GM12875 (cell line): ENCODE measurements around the gene NR6A1.

Source experiments
- H3K4me3 ChIP-seq: one replicate; pipeline ENCODE4 v1.5.1; 2011; ENCODE audit warnings: low read depth, low read length, control low read depth
- TF ChIP-seq, protein P1 (sequence below): IDR thresholded peaks from 2 replicates; pipeline ENCODE4 v1.5.1; 2011; ENCODE audit warnings: low read depth, mild to moderate bottlenecking, control low read depth, inconsistent platforms, low read length, moderate library complexity, borderline replicate concordance; ENCODE audit not compliant: insufficient read depth

Gene NR6A1

GRCh38 chr9:124497441-124497840 is 273.7 kb downstream of the NR6A1 start:
- no peak overlapping the region for H3K4me3 ChIP-seq

GRCh38 chr9:124496463-124496862 is 274.6 kb downstream of the NR6A1 start:
- TF ChIP-seq, protein P1, sequence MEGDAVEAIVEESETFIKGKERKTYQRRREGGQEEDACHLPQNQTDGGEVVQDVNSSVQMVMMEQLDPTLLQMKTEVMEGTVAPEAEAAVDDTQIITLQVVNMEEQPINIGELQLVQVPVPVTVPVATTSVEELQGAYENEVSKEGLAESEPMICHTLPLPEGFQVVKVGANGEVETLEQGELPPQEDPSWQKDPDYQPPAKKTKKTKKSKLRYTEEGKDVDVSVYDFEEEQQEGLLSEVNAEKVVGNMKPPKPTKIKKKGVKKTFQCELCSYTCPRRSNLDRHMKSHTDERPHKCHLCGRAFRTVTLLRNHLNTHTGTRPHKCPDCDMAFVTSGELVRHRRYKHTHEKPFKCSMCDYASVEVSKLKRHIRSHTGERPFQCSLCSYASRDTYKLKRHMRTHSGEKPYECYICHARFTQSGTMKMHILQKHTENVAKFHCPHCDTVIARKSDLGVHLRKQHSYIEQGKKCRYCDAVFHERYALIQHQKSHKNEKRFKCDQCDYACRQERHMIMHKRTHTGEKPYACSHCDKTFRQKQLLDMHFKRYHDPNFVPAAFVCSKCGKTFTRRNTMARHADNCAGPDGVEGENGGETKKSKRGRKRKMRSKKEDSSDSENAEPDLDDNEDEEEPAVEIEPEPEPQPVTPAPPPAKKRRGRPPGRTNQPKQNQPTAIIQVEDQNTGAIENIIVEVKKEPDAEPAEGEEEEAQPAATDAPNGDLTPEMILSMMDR, result no peak
- H3K4me3 ChIP-seq, result no peak overlapping the region

More at GRCh38 chr9:124497441-124497840, 273.7 kb downstream of the NR6A1 start:
- TF ChIP-seq, protein P1, result no peak

DNA sequence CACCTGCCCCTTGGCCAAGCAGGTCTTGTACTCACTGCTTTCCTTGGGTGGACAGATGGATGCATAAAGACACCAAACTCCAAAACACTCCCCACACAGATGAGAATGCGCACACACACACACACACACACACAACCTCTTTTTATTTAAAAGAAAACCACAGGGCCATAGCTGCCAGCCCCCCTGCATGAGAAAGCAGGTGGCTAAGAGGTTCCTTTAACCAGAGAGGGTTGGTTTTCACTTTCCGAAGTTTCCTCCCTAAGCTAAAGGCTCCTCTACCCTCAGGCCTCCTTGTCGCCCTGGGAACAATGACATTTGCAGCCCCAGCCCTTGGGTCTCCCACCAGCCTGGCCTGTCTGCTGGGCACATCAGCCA is 275.0 kb downstream of the NR6A1 start:
- no peak overlapping the region for H3K4me3 ChIP-seq
- TF ChIP-seq, protein P1, result no peak

- H3K4me3 ChIP-seq, result no peak overlapping the region
- TF ChIP-seq, protein P1, result no peak
These were observed 275.7 kb downstream of the NR6A1 start for GRCh38 chr9:124495126-124496074.

DNA sequence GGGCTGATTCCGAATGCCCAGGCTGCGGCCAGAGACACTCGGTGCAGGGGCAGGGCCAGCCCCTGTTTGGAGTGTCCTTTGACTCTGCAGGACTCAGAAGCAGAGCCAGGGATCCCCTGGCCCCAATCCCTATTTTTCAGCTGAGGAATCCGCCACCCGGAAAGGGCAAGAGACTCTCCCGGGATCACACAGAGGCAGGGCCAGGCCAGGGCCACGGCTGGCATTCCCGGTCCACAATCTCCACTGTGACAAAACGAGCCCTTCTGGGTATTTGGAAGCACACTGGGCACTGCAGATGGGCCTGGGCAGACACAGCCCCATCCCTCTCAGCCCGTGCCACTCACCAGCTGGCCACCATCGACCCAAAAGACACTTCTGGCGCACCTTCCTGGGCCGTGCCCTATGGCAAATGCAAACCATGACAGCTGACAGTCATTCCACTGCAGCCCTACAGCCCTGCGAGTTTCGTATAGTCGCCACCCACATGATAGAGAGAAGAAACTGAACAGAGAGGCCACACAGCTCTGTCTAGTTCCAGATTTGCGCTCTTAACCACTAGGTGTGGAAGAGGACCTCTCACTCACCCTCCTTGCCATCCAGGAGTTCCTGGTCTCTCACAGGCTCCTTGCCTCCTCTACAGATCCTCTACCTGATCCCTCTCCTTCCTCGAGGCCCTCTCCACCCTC is 277.2 kb downstream of the NR6A1 start:
- TF ChIP-seq, protein P1, result no peak
- H3K4me3 ChIP-seq, result no peak overlapping the region

- no peak overlapping the region for H3K4me3 ChIP-seq
- TF ChIP-seq, protein P1, result no peak
These were observed 277.9 kb downstream of the NR6A1 start for GRCh38 chr9:124493218-124493617.
